ENCODE measurements around the gene KCTD6.

- no peak for TF ChIP-seq CTCF (IDR thresholded peaks at IDR 0.05; ENCODE audit: low read length)
- no peak for TF ChIP-seq EZH2 (IDR thresholded peaks at IDR 0.05; ENCODE audit: borderline replicate concordance, low read length)
Measured at GRCh38 chr3:58521336-58521670, 29.4 kb downstream of the KCTD6 start.
